Tongue (tissue), 2 donors: ENCODE data around the gene ENPP1. TPM values are rescaled to one million over a fixed set of nuclear protein-coding genes. Genes with fewer than 3 reads are reported as not detected.
A peak's percentile ranks its signal among the peaks of the same experiment; 100 is the strongest.
"Not testable (repeated sequence)": the region's sequence is repeated elsewhere in the genome, so short reads cannot be mapped to it uniquely, and the experiment has no call there.

Experiments used
- DNase-seq: peaks from one replicate; pipeline ENCODE4 v3.0.0-alpha.2; 2015
- total RNA-seq: library from RNA; depleted of rRNA; stranded (reverse); fragments of >200 nt; gene quantifications from one replicate; pipeline ENCODE4 v1.2.3, GENCODE V29; 2014

Gene ENPP1
- total RNA-seq, 1 donor from 2014 or later = 27.7 TPM

- no peak for DNase-seq
Measured at GRCh38 chr6:131831392-131831791, 23.6 kb downstream of the ENPP1 start.

DNA sequence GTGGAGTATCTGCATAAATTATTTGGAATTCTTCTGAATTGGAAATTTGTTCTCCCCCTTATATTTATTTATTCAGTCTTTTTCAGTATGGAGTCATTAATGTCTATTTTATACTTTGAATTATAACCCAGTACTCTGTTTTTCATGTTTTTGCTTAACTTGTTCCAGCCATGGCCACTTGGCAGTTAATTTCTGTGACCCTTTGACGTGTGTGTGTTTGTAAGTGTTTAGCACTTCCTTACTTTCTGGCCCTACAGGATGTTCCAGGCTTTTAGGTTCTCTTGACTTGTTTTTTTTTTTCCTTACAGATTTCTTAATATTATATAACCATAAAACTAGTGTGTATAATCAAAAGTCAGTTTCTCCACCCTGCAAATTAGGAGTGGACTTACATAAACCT lies 24.1 kb downstream of the ENPP1 start:
- DNase-seq = no peak

DNA sequence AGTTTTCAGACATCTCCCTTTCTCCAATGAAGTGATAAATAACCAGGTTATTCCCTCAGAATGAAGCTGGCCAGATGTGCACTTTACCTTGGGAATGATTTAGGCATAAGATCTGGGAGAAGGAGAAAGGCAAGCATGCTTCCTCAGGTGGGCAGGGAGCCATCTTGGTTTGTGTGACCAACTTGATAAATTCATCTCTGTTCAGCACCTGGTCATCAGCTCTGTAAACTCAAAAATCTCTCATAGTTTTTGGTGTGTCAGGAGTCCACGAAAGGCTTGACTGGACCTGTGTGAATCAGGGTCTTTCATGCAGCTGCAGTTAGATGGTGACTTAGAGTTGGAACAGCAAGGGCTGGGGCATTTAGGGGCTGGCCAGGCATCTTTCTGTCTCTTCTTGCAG lies 24.5 kb downstream of the ENPP1 start:
- no peak for DNase-seq

DNA sequence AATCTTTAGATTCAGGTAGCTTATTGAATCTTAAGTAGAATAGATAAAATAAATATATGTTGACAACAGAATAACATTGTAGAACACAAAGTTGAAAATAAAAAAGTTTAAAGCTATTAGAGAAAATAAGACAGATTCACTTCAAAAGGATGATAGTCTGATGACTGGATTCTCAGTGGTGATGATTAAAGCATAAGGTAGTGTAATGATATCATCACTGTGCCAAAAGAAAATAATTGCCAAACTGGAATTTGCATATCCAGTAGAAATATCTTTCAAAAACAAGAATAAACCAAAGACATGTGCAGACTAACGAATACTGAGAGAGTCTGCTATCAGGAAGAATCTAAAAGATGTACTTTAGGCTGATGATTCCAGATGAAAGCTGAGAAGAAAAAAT lies 30.2 kb downstream of the ENPP1 start:
- no peak for DNase-seq

GRCh38 chr6:131839388-131839787 lies 31.6 kb downstream of the ENPP1 start:
- no peak for DNase-seq

- peak; percentile 82 for DNase-seq
Measured at GRCh38 chr6:131840441-131840840, 32.6 kb downstream of the ENPP1 start.

DNA sequence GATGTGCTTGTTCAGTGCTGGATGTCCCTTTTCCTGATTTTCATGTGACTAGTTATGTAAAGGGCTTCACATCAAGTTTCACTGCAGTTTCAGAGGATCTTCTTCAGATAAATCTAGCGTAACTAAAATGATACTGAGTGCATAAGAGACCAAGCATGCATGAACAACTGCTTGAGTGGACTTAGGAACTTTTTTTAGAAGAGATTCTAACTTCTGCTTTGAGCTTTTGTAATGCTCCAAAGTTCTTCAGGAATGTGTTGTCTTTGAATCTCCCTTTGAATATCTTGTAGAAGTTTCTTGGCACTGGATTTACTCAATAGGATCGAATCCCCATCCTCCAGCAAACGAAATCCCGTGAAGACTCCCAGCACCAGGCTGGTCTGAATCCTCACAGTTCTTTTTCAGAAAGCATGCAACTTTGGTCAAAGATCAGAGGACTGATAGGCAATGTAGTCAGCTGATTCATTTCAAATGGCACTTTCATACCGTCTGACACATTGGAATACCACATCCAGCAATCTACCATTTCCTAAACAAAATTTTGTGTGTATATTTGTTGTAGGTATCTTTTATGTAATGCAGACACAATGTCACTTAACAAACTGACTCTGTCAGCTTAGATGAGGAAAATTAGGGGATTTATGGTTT lies 33.2 kb downstream of the ENPP1 start:
- peak; percentile 65 for DNase-seq

- DNase-seq = no peak
Measured at GRCh38 chr6:131843768-131844167, 35.9 kb downstream of the ENPP1 start.

DNA sequence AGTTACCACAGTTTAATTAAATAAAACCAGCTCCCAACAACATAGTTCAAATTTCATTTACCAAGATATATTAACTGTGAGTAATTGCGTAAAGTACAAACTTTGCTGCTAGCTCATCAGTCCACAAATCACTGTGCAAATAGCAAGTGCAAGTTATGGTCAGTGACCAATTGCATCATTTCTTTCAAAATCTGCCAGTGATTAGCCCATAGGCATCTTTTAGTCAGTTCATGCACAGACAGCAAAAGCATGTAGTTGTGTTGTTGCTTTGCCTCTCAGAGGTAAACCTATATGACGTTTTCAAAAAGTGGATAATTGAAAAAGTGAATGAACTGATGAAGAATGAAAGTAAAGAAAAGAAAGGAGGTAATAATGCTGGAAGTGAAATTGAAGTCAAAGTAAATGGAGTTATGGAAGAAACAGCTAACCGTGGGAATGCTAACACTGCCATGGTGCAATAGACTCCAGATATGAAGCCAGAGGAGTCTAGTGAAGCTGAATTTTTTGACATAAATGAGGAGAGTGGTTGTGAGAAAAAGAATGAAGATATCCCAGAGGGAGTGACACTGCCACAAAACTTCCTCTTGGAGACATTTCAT lies 36.5 kb downstream of the ENPP1 start:
- no peak for DNase-seq

DNA sequence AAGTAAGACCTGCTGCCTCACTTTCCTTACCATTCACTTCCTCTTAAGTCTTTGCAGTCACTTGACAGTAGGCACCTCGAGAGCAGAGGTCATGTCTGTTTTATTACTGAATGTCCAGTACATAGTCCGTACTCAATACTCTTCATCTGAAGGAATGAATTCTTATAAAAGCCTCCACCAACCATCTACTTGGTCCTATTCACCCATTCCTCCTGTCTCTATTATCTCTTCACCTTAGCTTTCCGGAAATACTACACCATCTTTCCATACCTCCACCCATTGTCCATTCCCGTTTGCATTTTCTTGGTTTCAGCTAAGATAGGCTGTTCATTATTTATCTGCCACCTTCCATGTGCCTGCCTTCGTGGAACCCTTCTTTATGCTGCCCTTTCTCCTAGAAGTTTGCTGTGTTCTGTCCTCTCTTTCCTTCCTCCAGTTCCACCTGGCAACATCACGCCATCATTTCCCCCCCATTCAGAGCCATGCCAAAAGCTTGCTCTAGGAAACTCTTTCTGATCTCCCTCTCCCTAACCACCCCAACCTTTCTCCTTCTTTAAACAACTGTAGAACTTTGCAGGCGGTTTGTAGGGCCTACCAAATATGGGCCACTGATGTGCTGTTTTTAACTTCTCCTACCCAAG lies 38.3 kb downstream of the ENPP1 start:
- no peak for DNase-seq

DNA sequence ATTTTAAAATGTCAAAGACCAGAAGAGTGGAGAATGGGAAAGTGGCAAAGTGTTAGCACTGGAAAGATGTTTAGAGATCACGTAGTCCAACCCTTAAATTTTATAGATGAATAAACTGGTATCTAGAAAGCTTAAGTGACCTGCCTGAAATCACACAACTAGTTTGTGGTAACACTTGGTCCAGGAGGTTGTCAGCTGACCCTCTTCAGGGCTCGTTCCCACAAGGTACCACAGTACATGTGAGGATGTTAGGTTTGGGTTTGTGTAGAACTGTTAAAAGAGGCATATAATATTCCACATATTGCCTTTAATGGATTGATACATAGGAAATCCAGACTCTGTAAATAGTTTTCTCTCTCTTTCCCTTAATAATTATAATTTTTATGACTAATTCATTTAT lies 39.1 kb downstream of the ENPP1 start:
- DNase-seq = no peak

- no peak for DNase-seq
Measured at GRCh38 chr6:131849799-131850198, 42.0 kb downstream of the ENPP1 start.

GRCh38 chr6:131851049-131851769 lies 43.4 kb downstream of the ENPP1 start:
- DNase-seq = no peak

- DNase-seq = no peak
Measured at GRCh38 chr6:131852200-131852599, 44.4 kb downstream of the ENPP1 start.

GRCh38 chr6:131854803-131855202 lies 47.0 kb downstream of the ENPP1 start:
- no peak for DNase-seq

DNA sequence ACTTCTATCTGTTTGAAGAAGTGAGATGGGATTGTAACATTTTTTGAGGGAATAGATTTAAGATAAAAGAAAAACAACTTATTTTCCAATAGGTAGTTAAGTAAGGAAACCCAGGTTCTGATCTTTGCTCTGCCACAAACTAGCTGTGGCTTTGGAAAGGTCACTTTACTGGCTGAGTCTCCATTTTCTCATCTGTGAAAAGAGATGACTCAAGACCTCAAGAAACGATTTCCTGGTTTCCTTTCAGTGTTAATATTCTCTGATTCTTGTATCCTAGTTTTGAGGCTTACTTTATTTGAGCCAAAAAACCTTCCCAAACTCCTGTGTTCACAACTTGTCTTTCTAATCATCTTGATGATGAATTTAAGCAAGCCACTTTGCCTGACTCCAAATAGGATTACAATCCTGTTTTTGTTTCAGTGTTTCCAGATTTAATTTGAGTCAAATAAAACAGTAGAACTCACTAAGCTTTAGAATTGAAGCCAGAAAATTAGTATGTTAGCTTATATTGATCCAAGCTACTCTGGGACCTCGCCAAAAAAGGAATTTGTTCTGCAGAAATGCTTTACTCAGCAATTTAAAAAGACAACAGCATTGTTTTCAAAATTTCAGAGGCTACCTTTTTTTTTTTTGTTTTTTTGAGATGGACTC lies 51.1 kb downstream of the ENPP1 start:
- DNase-seq = peak; percentile 75

DNA sequence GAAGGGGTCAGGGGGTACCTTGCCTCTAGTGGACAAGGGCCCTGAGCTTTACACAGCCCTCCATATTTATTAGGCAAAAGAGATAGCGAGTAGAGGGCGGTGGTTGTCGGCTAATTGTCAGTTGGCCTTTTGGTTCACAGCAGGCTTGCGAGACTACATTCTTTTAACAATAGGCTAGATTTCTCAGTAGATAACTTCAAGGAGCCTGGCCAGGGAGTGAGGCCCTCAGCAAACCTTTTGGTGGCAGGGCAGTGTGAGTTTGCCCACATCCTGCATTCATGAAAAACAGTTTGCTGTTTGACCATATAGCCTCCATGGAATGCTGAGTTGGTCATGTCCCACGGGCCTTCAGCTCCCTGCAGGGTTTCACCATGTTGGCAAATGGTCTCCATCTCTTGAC lies 51.8 kb downstream of the ENPP1 start:
- not testable (repeated sequence) for DNase-seq

- DNase-seq = no peak
Measured at GRCh38 chr6:131861381-131861780, 53.6 kb downstream of the ENPP1 start.

GRCh38 chr6:131862476-131862875 lies 54.7 kb downstream of the ENPP1 start:
- no peak for DNase-seq

DNA sequence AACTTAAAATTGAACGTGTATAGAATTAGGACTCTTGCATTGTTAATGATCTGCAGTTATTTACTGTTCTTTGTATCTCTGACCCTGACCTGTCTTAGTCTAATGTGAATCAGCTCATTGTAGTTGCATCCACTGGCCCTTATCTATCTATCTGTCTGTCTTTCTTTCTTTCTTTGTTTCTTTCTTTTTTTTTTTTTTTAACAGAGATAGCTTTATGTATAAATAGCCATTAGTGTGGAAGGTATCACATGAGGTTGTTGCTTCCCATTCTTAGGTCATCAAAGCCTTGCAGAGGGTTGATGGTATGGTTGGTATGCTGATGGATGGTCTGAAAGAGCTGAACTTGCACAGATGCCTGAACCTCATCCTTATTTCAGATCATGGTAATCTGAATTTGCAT lies 59.9 kb downstream of the ENPP1 start:
- no peak for DNase-seq

- no peak for DNase-seq
Measured at GRCh38 chr6:131868836-131869235, 61.0 kb downstream of the ENPP1 start.

DNA sequence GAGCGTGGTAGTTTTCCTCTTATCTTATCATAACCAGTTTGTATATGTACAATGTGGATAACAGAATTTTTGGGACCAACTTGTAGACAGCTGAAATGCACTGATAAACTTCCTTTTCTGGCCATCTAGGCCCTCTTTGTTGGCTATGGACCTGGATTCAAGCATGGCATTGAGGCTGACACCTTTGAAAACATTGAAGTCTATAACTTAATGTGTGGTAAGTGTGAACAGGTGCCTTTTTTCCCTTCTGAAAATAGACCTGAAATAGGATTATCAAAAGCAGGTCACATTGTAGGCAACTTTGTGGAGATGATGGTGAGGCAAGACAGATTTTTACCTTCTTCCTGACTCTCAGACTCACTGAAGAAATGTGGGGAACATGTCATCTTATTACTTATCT lies 67.8 kb downstream of the ENPP1 start:
- no peak for DNase-seq

- DNase-seq = no peak
Measured at GRCh38 chr6:131876545-131876944, 68.7 kb downstream of the ENPP1 start.
